ENCODE measurements around the gene ZBTB46.

Gene ZBTB46

GRCh38 chr20:63873477-63873971 lies 42.5 kb upstream of the ZBTB46 start:
- no peak for TF ChIP-seq ZSCAN16 (tag by site-specific recombination; IDR thresholded peaks at IDR 0.05)
- TF ChIP-seq, protein P1, sequence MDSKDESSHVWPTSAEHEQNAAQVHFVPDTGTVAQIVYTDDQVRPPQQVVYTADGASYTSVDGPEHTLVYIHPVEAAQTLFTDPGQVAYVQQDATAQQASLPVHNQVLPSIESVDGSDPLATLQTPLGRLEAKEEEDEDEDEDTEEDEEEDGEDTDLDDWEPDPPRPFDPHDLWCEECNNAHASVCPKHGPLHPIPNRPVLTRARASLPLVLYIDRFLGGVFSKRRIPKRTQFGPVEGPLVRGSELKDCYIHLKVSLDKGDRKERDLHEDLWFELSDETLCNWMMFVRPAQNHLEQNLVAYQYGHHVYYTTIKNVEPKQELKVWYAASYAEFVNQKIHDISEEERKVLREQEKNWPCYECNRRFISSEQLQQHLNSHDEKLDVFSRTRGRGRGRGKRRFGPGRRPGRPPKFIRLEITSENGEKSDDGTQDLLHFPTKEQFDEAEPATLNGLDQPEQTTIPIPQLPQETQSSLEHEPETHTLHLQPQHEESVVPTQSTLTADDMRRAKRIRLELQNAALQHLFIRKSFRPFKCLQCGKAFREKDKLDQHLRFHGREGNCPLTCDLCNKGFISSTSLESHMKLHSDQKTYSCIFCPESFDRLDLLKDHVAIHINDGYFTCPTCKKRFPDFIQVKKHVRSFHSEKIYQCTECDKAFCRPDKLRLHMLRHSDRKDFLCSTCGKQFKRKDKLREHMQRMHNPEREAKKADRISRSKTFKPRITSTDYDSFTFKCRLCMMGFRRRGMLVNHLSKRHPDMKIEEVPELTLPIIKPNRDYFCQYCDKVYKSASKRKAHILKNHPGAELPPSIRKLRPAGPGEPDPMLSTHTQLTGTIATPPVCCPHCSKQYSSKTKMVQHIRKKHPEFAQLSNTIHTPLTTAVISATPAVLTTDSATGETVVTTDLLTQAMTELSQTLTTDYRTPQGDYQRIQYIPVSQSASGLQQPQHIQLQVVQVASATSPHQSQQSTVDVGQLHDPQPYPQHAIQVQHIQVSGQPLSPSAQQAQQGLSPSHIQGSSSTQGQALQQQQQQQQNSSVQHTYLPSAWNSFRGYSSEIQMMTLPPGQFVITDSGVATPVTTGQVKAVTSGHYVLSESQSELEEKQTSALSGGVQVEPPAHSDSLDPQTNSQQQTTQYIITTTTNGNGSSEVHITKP (tag by site-specific recombination; IDR thresholded peaks at IDR 0.05) = no peak
- no peak for TF ChIP-seq SCRT2 (tag by site-specific recombination; IDR thresholded peaks at IDR 0.05)
- no peak for TF ChIP-seq ZNF175 (tag by site-specific recombination; IDR thresholded peaks at IDR 0.05)
- TF ChIP-seq, protein P2, sequence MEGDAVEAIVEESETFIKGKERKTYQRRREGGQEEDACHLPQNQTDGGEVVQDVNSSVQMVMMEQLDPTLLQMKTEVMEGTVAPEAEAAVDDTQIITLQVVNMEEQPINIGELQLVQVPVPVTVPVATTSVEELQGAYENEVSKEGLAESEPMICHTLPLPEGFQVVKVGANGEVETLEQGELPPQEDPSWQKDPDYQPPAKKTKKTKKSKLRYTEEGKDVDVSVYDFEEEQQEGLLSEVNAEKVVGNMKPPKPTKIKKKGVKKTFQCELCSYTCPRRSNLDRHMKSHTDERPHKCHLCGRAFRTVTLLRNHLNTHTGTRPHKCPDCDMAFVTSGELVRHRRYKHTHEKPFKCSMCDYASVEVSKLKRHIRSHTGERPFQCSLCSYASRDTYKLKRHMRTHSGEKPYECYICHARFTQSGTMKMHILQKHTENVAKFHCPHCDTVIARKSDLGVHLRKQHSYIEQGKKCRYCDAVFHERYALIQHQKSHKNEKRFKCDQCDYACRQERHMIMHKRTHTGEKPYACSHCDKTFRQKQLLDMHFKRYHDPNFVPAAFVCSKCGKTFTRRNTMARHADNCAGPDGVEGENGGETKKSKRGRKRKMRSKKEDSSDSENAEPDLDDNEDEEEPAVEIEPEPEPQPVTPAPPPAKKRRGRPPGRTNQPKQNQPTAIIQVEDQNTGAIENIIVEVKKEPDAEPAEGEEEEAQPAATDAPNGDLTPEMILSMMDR (tag by site-specific recombination; IDR thresholded peaks at IDR 0.05) = no peak
- TF ChIP-seq BCL11A (tag by site-specific recombination; IDR thresholded peaks at IDR 0.05; ENCODE audit: low read depth) = no peak
- no peak for TF ChIP-seq ZNF132 (tag by site-specific recombination; IDR thresholded peaks at IDR 0.05; ENCODE audit: borderline replicate concordance)
- TF ChIP-seq ZNF133 (tag by site-specific recombination; IDR thresholded peaks at IDR 0.05) = no peak
- no peak for TF ChIP-seq ZBTB49 (tag by site-specific recombination; IDR thresholded peaks at IDR 0.05; ENCODE audit: low read depth)
- no peak for TF ChIP-seq ZNF624 (tag by site-specific recombination; IDR thresholded peaks at IDR 0.05)
- no peak for TF ChIP-seq ZFP3 (tag by site-specific recombination; IDR thresholded peaks at IDR 0.05; ENCODE audit: low read depth)
- no peak for TF ChIP-seq ZNF433 (tag by site-specific recombination; IDR thresholded peaks at IDR 0.05; ENCODE audit: low read depth)
- no peak for TF ChIP-seq ZNF335 (tag by site-specific recombination; conservative IDR thresholded peaks at IDR 0.05)
- no peak for TF ChIP-seq ZNF610 (tag by site-specific recombination; IDR thresholded peaks at IDR 0.05; ENCODE audit: borderline replicate concordance)
- TF ChIP-seq ZIC2 (tag by site-specific recombination; IDR thresholded peaks at IDR 0.05) = no peak
- TF ChIP-seq ZNF2 (tag by site-specific recombination; IDR thresholded peaks at IDR 0.05) = no peak
- no peak for TF ChIP-seq ZNF26 (tag by site-specific recombination; IDR thresholded peaks at IDR 0.05)
- no peak for TF ChIP-seq ZNF10 (tag by site-specific recombination; IDR thresholded peaks at IDR 0.05)
- no peak for TF ChIP-seq ZNF768 (tag by site-specific recombination; IDR thresholded peaks at IDR 0.05)
- CTCF ChIA-PET = interaction anchor here (0.6 to 1.4 kb wide), 3 partner anchors 98 to 115 kb away, joined by 3 to 8 read pairs (median 6); no protein-coding TSS in a partner anchor

More at GRCh38 chr20:63873477-63873971, 42.5 kb upstream of the ZBTB46 start:
- Histone ChIP-seq H3K36me3 (ENCODE audit: control insufficient read depth in 2 of 2, insufficient read depth in 1 of 2, low read length in 2 of 2) (peaks cover 34 to 85% of the 10 kb centered on the region in 2 experiments), H3K9me3 (ENCODE audit: control insufficient read depth, insufficient read depth, low read depth, low read length) (no peaks in the 10 kb centered on the region), H3K4me3 (ENCODE audit: low read depth, low read length) (no peak overlapping the region), H3K27ac (ENCODE audit: extremely low read depth, low read depth, low read length) (no peak overlapping the region), H3K4me1 (ENCODE audit: control insufficient read depth, insufficient read depth, low read length) (no peaks in the 10 kb centered on the region)
- POLR2A ChIA-PET = interaction anchor here (0.7 to 1.1 kb wide), 2 partner anchors 9 to 11 kb away, joined by 3 to 6 read pairs; partner anchors contain the start of gene TPD52L2
